ENCODE data around the gene FBXW10.
"Not testable (repeated sequence)": the region's sequence is repeated elsewhere in the genome, so short reads cannot be mapped to it uniquely, and the experiment has no call there.

Gene FBXW10

GRCh38 chr17:18743699-18744421 is at the start of gene FBXW10:
FBXW10 (plus strand) TSS chr17:18744054; CDS start chr17:18744245, 191 bp downstream.
- not testable (repeated sequence) for H3K4me3 ChIP-seq (ENCODE audit: low read depth, low read length)

- H3K4me3 ChIP-seq (ENCODE audit: low read depth, low read length), result not testable (repeated sequence)
Observed at GRCh38 chr17:18695143-18695542, 48.7 kb upstream of the FBXW10 start.

- H3K4me3 ChIP-seq (ENCODE audit: low read depth, low read length), result peak overlapping the region; percentile 63
Observed at GRCh38 chr17:18698473-18699103, 45.3 kb upstream of the FBXW10 start.

- H3K4me3 ChIP-seq (ENCODE audit: low read depth, low read length), result not testable (repeated sequence)
Observed at GRCh38 chr17:18705955-18706354, 37.9 kb upstream of the FBXW10 start.

GRCh38 chr17:18708215-18708614 is 35.6 kb upstream of the FBXW10 start:
- not testable (repeated sequence) for H3K4me3 ChIP-seq (ENCODE audit: low read depth, low read length)

- not testable (repeated sequence) for H3K4me3 ChIP-seq (ENCODE audit: low read depth, low read length)
- peak; percentile 28; the same call in 1 of the 2 replicates for TF ChIP-seq CTCF (IDR thresholded peaks at IDR 0.05; ENCODE audit: low read depth, low read length)
Observed at GRCh38 chr17:18712354-18712999, 31.4 kb upstream of the FBXW10 start.

- H3K4me3 ChIP-seq (ENCODE audit: low read depth, low read length), result not testable (repeated sequence)
Observed at GRCh38 chr17:18718643-18719427, 25.0 kb upstream of the FBXW10 start.

- not testable (repeated sequence) for H3K4me3 ChIP-seq (ENCODE audit: low read depth, low read length)
Observed at GRCh38 chr17:18719428-18720110, 24.3 kb upstream of the FBXW10 start.

- H3K4me3 ChIP-seq (ENCODE audit: low read depth, low read length), result not testable (repeated sequence)
Observed at GRCh38 chr17:18721775-18722547, 21.9 kb upstream of the FBXW10 start.

GRCh38 chr17:18722612-18723011 is 21.2 kb upstream of the FBXW10 start:
- H3K4me3 ChIP-seq (ENCODE audit: low read depth, low read length), result not testable (repeated sequence)

- H3K4me3 ChIP-seq (ENCODE audit: low read depth, low read length), result not testable (repeated sequence)
Observed at GRCh38 chr17:18723509-18723908, 20.3 kb upstream of the FBXW10 start.

GRCh38 chr17:18732438-18732837 is 11.4 kb upstream of the FBXW10 start:
- not testable (repeated sequence) for H3K4me3 ChIP-seq (ENCODE audit: low read depth, low read length)

- H3K4me3 ChIP-seq (ENCODE audit: low read depth, low read length), result not testable (repeated sequence)
Observed at GRCh38 chr17:18733350-18733749, 10.5 kb upstream of the FBXW10 start.

GRCh38 chr17:18739616-18740391 is 4.0 kb upstream of the FBXW10 start:
- not testable (repeated sequence) for H3K4me3 ChIP-seq (ENCODE audit: low read depth, low read length)

- not testable (repeated sequence) for H3K4me3 ChIP-seq (ENCODE audit: low read depth, low read length)
Observed at GRCh38 chr17:18741228-18741627, 2.6 kb upstream of the FBXW10 start.

GRCh38 chr17:18744726-18745125 is 872 bp downstream of the FBXW10 start:
- not testable (repeated sequence) for H3K4me3 ChIP-seq (ENCODE audit: low read depth, low read length)

- H3K4me3 ChIP-seq (ENCODE audit: low read depth, low read length), result not testable (repeated sequence)
Observed at GRCh38 chr17:18746551-18746950, 2.7 kb downstream of the FBXW10 start.

Measured in WI38 (cell line).